NCI-H460 (cell line): Measurements from ENCODE around the gene IPO9. TPM values are rescaled to one million over a fixed set of nuclear protein-coding genes. Genes with fewer than 3 reads are reported as not detected.

Experiments used
- DNase-seq: peaks from one replicate; pipeline ENCODE4 v3.0.0-alpha.2; 2016; ENCODE audit warnings: low read depth; ENCODE audit errors: extremely low read depth
- polyA plus RNA-seq: library from polyadenylated mRNA; depleted of rRNA; stranded (reverse); fragments of >200 nt; gene quantifications from 2 replicates; pipeline ENCODE4 v1.2.3, GENCODE V29; 2014; cell fraction: nucleus; rRNA removed
- total RNA-seq: library from RNA; depleted of rRNA; stranded (reverse); fragments of >200 nt; shearing (Covaris generic); gene quantifications from 2 replicates; pipeline ENCODE4 v1.2.3, GENCODE V29; 2014; rRNA removed

IPO9 gene
- 25.5 and 27.6 TPM in 2 replicates for total RNA-seq
- 28.6 and 46.9 TPM in 2 replicates for polyA plus RNA-seq

DNA sequence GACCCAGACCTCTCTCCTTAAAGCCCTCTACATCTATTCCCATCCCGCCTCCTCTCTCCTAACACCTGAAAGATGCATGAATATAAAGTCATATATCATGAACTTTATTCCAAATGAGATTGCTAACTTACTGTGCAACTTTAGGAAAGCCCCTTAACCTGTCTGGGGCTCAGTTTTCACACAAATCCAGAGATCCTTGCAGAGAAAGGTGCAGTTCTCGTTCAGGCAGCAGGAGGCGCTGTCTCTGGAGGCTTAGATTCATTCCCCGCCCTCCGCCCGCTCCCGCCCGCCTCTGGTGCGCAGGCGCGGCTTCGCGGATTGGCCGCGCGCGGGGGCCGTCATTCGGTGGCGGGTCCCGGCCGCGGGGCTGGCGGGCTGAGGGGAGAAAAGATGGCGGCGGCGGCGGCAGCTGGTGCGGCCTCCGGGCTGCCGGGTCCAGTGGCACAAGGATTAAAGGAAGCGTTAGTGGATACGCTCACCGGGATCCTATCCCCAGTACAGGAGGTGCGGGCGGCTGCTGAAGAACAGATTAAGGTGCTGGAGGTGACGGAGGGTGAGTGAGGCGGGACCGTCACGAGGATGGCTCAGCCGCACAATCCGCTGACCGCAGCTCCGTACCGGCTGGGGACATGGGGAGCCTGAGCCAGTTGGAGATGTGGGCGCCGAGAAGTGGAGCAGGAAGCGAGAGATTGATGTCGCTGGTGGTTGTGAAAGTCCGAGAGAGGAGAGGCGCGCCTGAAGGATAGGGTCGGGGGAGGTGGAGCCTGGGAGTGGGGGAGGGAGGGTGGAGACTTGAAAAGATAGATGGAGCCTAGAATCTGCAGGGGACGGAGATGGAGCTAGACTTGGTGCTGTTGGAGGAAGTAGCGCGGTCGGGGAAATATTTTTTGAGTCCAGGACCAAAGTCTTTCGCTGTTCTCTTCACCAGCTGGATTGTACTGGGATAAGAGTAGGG is at the start of gene IPO9:
Gene IPO9, plus strand, starts transcription at position 338 of the 955 bp plus-strand sequence. Its CDS starts 53 bp downstream, at position 391.
- peak; percentile 94 for DNase-seq

DNA sequence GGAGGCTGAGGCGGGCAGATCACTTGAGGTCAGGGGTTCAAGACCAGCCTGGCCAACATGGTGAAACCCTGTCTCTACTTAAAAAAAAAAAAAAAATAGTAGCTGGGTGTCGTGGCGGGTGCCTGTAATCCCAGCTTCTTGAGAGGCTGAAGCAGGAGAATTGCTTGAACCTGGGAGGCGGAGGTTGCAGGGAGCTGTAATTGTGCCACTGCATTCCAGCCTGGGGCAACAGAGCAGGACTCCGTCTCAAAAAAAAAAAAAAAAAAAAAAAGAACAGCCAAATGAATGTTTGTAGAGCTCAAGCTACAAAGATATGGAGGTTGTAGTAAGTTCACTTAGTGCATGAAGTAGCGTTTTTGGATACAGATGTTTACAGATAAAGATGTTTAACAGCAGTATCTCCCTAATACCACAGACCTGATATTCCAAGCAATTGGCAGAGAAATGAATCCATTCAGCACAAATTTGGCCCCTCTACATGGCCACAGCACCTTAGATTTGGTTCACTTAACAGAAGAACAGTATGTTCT is 49.5 kb upstream of the IPO9 start:
- no peak for DNase-seq

DNA sequence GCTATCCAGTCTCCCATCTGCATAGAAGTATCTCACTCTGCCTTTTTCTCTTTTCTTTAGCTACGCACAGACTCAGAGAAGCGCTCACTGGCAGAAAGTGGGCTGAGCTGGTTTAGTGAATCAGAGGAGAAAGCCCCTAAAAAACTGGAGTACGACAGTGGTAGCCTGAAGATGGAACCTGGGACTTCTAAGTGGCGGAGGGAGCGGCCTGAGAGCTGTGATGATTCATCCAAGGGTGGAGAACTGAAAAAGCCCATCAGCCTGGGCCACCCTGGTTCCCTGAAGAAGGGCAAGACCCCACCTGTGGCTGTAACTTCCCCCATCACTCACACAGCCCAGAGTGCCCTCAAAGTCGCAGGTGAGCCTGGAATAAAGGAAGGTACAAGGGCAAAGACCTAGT is 48.0 kb upstream of the IPO9 start:
- DNase-seq, result no peak

DNA sequence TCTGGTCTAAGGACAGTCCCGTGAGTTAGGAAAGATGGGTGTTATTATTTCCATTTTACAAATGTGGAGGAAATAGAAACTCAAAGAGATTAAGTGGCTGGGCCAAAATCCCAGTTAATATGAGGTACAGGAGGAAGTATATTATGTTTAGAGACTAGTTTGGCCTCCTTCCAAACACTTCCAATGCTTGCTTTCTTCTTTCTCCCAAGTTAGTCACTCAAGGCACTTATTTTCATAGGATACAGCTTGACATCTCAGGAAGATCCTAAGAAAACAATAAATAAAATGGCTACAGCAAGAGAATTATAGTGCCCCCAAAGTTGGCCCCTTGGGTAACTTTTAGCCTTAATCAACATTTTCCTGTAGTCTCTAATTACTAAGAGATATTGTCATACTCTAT is 47.5 kb upstream of the IPO9 start:
- DNase-seq, result no peak

DNA sequence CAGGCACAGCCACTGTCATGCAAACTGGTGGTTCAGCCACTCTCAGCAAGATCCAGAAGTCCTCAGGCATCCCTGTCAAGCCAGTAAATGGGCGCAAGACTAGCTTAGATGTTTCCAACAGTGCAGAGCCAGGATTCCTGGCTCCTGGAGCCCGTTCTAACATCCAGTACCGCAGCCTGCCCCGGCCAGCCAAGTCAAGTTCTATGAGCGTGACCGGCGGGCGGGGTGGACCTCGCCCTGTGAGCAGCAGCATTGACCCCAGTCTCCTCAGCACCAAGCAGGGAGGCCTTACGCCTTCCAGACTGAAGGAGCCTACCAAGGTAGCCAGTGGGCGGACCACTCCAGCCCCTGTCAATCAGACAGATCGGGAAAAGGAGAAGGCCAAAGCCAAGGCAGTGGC is 46.6 kb upstream of the IPO9 start:
- DNase-seq, result no peak

DNA sequence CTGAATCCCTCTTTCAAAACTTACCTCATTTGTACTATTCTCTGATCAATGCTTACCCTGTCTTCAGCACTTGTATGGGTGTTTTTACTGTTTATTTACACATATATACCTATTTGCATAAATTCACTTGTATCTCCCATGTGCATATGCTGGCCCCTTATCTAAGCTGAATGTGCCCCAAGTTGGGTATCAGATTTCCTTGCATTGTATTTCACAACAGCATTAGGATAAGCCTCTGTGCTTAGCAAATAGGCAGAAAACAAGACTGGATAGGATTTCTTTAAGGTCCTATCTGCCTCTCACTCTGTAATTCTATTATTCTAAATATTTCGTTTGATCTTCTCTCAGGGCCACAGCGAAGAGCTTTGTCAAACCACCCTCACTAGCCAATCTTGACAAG is 45.9 kb upstream of the IPO9 start:
- no peak for DNase-seq

DNA sequence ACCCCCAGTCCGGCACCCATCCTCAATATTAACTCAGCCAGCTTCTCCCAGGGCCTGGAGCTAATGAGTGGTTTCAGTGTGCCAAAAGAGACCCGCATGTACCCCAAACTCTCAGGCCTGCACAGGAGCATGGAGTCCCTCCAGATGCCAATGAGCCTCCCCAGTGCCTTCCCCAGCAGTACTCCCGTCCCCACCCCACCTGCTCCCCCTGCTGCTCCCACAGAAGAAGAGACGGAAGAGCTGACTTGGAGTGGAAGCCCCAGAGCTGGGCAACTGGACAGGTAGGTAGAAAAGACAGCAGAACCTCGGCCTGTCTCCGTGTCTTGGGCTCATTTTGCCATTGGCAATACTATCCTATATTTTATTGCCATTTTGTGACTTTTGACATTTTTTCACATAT is 45.4 kb upstream of the IPO9 start:
- no peak for DNase-seq

DNA sequence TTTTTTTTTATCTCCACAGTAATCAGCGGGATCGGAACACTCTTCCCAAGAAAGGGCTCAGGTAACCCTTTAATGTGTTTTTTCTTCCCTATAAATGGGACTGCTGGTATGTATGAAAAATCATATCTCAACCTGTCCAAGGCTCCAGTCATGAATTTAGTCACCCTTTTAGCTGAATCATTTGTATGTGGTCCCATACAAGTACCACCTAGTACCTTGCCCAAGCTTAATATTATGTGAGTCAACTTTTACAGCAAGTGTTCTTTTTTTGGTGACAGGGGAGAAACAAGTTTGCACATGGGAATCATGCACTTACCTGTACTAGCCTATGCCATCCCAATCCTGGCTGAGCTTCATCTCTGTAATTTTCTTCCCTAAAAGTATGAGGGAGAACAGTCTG is 43.7 kb upstream of the IPO9 start:
- DNase-seq, result no peak

DNA sequence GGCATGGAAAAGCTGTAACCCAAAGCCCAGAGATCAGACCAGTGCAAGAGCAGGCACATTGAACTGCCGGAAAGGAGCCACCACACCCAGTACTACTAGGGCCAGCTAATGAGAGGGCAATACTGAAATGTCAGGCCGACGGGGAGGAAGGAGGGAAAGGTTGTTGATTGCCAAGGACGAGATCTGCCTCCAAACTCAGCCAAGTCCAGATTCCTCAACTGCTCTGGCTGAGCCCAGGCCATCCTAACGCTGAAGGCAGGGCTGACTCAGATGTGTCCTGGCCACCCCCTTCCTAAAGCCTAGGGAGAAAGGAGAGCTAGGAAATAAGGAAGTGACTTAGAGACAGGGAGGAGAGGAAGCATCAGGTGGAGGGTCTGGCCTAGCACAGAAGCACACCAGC is 42.1 kb upstream of the IPO9 start:
- no peak for DNase-seq

DNA sequence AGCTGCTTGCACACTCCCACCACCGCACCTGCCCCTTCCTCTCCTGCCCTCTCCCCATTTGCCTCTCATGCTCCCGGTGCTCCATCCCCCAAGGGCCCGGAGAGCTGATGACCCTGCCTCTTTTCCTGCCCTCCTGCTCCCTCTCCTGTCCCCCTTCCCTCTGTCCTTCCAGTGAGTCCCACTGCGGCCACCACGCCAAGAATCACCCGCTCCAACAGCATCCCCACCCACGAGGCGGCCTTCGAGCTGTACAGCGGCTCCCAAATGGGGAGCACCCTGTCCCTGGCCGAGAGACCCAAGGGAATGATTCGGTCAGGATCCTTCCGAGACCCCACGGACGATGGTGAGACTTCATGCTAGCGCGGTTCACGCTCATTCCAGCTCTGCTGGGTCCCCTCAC is 40.7 kb upstream of the IPO9 start:
- DNase-seq, result no peak

DNA sequence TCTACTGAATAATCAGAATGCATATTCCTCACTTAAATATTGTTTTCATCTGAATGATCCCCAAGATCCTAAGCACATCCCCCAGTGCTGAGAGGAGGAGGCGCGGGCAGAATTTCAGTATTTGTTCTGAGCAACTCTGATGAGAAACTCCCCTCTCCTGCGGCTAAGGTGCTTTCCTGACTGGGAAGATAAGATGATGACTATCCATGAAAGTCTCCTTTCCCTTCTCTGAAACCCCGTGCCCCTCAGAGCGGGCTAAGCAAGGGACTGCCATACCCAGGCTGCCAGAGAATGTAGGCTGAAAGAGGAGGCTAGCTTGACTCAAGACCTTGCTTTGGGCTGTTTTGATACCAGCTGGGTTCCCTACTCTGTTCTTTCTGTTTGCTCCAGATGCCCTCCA is 39.7 kb upstream of the IPO9 start:
- no peak for DNase-seq

DNA sequence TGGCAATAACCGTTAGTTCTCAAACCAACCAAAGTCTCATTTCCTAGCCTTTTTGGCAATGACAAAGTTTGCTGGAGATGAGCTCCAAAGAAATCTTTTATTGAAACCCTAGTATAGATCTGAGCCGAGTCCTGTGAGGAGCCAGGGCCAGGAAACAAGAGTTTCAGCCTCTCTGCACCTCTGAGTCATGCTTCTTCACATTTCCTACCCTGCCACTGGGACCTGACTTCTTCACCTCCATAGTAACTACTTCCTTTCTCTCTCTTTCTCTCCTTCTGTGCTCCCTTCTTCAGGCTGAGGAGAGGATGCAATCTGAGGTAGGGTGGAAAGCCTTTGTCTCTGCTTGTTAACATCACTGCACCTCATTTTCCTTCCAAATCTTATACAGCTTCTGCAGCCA is 38.7 kb upstream of the IPO9 start:
- no peak for DNase-seq

DNA sequence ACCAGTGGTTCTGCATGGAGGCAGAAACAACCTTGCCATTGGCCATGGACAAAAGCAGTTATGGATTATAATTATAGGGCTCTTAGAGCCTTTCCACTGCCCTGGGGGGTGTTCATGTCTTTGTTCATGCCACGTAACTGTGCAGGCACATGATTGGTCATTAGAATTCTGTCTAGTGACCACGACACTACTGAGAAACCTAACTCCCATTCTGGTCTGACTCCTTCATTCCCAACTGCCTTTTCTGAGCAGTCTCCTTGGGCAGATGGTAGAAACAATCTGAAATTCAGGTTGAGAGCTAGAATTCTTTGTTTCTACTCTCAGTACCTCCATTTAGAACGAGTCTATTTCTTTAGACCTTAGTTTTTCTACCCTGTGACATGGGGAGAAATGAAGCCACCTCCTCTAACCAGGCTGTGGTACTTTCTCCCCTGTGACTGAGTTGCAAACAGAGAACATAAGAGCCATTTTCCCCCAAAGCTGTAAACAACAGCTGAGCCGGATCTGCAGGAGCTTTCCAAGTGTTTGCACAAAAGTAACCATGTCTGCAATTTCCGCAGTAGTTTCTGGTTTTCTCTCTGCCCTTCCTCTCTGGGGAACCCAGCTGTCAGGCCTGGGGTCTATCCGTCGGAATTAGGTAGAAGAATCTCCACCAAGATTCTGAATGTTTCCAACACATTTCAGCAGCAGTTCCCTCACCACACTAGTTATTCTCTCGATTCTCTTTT is 37.7 kb upstream of the IPO9 start:
- no peak for DNase-seq

DNA sequence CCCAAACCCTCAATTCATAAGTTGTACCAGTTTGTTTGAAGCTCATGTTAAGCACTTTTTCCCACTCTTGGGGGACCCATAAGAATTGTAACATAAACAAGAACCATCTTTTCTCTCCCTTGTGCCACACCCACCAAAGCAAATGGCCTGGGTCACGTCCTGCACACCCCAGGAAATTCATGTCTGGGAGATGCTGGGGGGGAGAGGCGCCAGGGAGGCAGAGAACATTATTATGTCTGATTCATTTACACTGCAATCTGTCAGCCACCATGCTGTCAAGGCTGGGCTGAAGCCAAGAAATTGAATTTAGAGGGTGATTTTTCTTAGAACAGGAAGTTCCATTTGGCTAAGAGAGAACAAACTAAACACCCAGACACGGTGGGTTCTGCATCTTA is 37.2 kb upstream of the IPO9 start:
- no peak for DNase-seq

DNA sequence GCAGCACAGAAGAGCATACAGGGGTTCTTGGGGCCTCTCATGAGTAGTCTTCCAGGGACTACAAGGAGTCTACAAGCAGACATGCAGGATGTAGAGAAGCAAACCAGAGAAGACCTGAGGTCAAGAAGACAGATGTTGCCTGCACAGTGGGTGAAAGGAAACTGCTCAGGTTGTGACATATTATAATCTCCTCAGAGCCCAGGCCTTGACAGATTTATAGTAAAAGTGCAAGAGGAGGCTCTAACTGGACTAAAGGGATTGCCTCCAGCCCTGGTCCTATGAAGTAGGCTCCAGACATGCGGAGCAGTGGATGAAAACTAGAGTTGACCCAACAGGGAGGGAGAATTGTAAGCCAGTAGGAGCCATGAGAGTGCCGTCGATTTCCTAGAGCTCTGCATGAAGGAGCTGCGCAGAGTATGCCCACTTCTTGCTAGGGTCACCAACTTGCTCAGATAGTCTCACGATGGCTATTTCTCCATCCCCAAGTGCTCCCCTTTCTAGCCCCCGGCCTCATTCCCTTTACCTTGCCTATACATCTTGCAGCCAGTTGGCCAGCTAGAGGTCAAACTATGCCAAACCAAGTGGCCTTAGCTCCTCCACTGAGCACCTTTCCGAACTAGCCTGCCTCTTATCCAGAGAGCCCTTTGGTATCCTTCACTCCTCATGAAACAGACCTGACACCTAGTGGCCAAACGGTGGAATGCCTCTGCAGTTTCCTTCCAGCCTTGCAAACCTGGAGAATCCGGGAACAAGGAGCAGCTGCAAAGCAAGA is 36.2 kb upstream of the IPO9 start:
- peak; percentile 87 for DNase-seq

DNA sequence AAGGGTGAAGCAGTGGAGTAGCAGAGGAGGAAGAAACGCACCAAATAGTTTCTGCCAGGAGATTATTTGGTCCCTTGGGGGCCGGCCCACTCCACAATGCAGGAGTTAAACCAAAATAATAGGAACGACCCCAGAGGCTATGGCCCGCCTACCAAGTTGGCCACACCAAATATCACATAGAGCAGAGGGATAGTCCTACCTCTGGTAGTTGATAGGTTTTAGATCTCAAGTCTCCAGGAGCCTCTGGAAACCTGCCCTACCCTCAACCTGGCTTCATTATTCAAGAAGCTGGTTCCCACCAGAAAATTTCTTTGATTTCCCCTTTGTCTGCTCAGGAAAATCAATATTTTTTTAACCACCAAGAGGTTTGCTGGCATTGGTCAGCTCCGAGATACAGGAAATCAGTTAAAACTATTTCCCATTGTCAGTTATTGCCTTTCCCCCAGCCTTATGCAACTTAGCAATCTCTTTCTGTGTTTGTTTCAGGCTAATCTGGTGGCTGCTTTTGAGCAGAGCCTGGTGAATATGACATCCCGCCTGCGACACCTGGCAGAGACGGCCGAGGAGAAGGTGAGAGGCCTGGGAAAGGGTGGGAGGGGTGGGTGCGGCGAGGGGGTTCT is 35.5 kb upstream of the IPO9 start:
- no peak for DNase-seq

DNA sequence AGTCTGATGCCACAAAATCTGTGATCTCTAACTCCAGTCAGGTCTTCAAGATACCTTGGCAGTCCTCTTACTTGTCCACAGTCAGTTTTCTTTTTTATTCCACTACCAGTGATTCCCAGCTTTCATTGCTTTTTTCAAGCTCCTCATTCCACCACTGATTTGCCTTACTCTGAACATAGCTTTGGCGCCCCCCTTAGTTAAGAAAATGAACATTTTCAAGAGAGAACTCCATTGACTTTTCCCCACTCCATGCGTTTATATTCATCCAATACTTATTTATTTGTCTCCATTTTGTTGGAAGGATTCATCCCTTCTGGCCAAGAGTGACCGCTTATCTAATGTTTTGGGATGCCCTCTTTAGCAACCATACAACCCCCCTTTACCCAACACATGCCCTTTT is 33.9 kb upstream of the IPO9 start:
- no peak for DNase-seq

DNA sequence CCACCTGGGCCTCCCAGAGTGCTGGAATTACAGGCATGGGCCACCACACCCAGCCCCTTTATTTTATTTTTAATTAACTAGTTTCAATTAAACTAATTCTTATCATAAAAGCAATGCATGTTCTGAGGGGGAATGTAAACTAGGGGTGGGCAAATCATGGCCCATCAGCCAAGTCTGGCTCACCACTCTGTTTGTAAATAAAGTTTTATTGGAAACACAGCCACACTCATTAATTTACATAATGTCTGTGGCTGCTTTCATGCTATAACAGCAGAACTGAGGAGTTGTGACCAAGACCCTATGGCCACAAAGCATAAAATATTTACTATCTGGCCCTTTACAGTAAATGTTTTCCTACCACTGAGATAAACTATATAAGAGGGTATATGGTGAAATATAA is 28.7 kb upstream of the IPO9 start:
- no peak for DNase-seq

DNA sequence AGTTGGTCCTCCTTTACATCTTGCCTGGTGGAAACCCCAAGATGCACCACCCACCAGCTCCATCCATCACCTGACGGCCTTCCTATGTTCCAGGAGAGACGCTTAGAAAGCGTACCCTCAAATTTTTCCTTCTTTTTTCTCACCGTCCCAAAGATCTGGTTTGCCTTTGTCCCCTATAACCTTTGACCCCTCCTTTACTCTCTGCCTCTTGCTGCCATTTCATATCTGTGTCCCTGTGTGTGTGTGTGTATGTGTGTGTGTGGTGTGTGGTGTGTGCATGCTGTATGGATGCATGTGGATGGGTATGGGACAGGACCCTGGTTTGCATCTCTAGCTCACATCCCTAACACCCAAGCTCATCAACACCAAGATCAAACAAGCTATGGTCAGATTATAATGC is 22.2 kb upstream of the IPO9 start:
- no peak for DNase-seq

DNA sequence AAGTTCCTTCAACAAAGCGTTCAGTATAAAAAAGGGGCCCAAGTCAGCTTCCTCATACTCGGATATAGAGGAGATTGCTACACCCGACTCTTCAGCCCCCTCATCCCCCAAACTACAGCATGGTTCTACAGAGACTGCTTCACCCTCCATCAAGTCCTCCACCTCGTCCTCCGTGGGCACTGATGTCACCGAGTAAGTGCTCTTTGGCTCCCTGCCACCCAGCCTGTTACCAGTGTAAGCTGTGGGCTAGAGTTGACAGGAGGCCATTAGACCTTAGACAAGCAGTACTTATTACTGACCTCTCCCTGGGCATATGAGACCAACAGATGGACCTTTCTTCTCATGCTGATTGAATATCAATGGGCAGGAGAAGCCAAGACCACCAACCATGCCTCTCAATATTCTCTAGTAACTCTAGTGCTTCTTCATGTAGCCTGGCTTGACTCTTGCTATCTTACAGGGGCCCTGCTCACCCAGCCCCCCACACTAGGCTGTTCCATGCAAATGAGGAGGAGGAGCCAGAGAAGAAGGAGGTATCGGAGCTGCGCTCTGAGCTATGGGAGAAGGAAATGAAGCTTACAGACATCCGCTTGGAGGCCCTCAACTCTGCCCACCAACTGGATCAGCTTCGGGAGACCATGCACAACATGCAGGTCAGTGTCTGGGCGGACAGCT is 20.9 kb upstream of the IPO9 start:
- no peak for DNase-seq
